ENCODE results near the gene EML6.

The EML6 gene

GRCh38 chr2:55010915-55011314 lies 287.5 kb downstream of the EML6 start:
- no peak for DNase-seq

- DNase-seq, result no peak
These were observed 288.6 kb downstream of the EML6 start for GRCh38 chr2:55011831-55012671.

DNA sequence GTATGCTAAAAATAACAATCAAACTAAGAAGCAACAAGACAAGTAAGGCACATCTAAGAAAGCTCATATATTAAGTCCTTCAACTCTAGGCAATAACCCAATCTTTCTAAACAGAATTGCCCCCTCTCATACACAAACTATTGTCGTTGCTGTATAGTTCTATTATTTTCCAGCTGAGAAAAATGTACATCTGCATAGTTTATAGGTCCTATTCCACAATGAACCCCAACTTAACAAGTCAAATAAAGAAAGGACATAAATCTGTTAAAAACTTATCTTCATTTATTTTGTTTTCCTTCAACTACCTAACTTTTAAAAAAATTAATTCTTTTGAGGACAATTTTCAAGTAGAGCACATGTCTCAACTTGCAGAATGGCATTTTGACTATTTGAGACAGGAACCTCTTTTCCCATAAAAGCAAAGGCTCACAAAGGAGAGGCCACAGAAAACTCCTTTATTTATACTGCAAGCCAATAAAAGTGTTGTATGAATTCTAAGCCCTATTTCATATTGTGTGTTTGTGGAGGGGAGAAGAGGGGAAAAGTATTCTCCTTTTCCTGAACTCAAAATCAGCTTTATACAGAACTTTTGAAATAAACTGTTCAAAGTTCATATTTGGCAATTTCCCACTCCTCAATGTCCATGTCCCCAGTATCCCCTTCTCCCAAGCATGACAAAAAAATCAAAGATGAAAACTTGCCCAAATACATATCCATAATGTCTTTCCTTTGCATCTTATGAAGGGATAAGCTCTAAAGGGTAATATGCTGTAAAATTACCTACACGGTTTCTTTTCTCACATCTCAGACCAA lies 289.4 kb downstream of the EML6 start:
- no peak for DNase-seq

- no peak for DNase-seq
These were observed 290.5 kb downstream of the EML6 start for GRCh38 chr2:55013936-55014335.

GRCh38 chr2:55014962-55015939 lies 291.8 kb downstream of the EML6 start:
- peak in 2 of 4 experiments; percentile 0 to 2 for DNase-seq

DNA sequence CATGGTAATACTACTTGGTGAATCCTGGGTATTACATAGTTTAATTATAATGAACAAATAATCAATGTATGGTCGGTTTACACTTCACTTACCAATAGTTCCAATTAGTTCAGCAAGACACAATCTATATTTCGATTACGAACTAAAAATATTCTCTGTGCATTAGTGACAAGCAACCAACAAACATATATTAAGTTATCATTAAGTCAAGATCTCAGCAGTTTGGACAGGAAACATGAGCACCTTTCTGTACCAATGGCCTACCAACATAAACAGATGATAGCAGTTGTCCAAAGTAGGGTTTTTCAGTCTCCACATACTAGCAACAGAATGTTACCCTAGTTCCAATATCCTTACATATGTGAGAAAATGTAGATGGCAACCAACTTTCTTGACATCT lies 294.0 kb downstream of the EML6 start:
- DNase-seq, result no peak

DNA sequence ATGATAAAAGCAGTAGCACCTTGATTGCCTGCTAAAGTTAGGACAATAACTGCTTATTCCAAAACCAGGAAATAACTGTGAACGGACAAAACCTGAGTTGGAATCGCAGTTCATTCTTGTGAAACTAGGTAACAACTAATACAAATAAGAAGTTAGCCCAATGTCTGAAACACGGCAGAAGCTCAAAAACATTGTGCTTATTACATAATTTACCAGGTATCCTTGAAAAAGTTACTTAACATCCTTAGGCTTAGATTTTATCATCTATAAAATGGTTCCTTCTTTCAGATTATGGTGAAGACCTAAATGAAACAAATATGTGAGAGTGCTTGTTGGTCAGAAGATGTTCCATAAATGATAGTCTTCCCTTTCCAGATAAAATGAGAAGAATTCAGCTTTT lies 294.4 kb downstream of the EML6 start:
- no peak for DNase-seq

DNA sequence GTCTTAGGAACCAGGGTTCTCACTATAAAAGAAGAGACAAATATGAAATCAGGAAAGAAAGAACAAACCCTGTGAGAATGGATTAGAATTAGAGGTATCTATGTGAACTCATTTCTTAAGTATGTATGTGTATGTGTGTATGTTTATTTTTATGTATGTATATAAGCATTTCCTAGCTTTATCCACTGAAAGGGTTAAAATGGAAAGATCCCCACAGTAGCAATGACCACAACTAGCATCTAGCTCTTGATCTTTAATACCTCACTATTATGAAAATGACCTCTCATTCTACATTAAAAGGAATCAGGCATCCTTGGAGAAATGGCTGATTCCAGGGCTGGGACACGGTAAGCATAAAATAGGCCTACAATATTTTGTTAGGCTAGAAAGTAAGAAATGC lies 295.2 kb downstream of the EML6 start:
- no peak for DNase-seq

DNA sequence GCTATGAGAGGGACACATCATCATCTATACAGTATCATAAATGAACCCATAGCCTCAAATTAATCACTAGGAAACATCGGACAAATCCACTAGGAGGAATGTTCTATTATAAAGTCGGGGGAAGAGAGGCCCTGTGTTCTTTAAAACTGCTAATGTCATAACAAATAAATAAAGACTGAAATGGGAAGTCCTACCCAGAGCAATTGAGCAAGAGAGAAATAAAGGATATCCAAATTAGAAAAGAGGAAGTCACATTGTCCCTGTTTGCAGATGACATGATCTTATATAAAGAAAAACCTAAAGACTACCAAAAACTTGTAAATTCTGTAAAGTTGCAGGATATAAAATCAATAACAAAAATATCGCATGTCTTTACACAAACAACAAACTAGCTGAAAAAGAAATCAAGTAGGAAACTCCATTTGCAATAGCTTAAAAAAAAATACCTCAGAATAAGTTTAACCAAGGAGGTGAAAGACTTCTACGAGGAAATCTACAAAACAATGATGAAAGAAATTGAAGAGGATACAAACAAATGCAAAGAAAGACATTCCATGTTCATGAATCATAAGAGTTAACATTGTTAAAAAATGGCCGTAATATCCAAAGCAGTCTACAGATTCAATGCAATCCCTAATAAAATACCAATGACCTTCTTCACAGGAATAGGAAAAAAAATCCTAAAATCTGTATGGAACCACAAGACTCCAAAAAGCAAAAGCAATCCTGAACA lies 296.2 kb downstream of the EML6 start:
- no peak for DNase-seq
